Vagina (tissue), 2 donors: ENCODE measurements around the gene STK26.

Experiments
- CTCF ChIP-seq, 3 experiments: fragments of 450-650 bp in 2 of 3; fragments of 200-600 bp in 1 of 3; sonication (generic) in 1 of 3; IDR thresholded peaks; one replicate each; pipeline ENCODE4 v1.5.1; 2017 to 2019; ENCODE audit warnings: antibody characterized with exemption in 3 of 3, mild to moderate bottlenecking in 2 of 3, moderate library complexity in 2 of 3
- POLR2A ChIP-seq, 2 donors: fragments of 450-650 bp; IDR thresholded peaks; one replicate each; pipeline ENCODE4 v1.6.1; 2017; ENCODE audit warnings: antibody characterized with exemption in 2 of 2, mild to moderate bottlenecking in 2 of 2, moderate library complexity in 2 of 2
- POLR2AphosphoS5 ChIP-seq, 2 donors: sonication (generic); formaldehyde crosslinking; IDR thresholded peaks; one replicate each; pipeline ENCODE4 v1.9.0; 2017; ENCODE audit warnings: antibody characterized with exemption in 2 of 2, mild to moderate bottlenecking in 2 of 2, low read depth in 1 of 2; ENCODE audit not compliant: insufficient read depth in 1 of 2

GRCh38 chrX:132023896-132024386, 839 bp downstream of the STK26 start:
- TF ChIP-seq POLR2A (IDR thresholded peaks at IDR 0.05) = no peak
- no peak for TF ChIP-seq CTCF (IDR thresholded peaks at IDR 0.05)
- no peak for TF ChIP-seq POLR2AphosphoS5 (IDR thresholded peaks at IDR 0.05; ENCODE audit: insufficient read depth in 1 of 2, low read depth in 1 of 2)
